H1 (cell line): ENCODE data around the gene KATNAL1. TPM values are rescaled to one million over a fixed set of nuclear protein-coding genes. Genes with fewer than 3 reads are reported as not detected.
"Not testable (repeated sequence)": the region's sequence is repeated elsewhere in the genome, so short reads cannot be mapped to it uniquely, and the experiment has no call there.

ENCODE experiments used
- CTCF ChIA-PET: fragments of 300-600 bp; sonication (Branson Sonifier 250); formaldehyde crosslinking; loops from one replicate; lab custom pipeline; 2021; ENCODE audit not compliant: partially characterized antibody; lab: Charles Lee
- POLR2A ChIA-PET: fragments of 300-600 bp; sonication (Branson Sonifier 250); formaldehyde crosslinking; loops from one replicate; lab custom pipeline; 2021; ENCODE audit warnings: inconsistent platforms; ENCODE audit not compliant: partially characterized antibody; lab: Charles Lee
- DNase-seq, 2 experiments: peaks; one replicate each; pipeline versions ENCODE4 v3.0.0 to v3.0.0-alpha.2; 2010 to 2022; ENCODE audit warnings: low spot score in 2 of 2, low read depth in 1 of 2, mixed read lengths in 1 of 2
- FAIRE-seq: peaks from 2 replicates; lab custom pipeline; 2011; peaks lifted over from hg19 to GRCh38; lab: Jason Lieb, UNC
- H2AFZ ChIP-seq: 2 replicates; pipeline ENCODE4 v1.8.1; 2012; ENCODE audit warnings: low read length, inconsistent platforms
- H2AK5ac ChIP-seq: 2 replicates; pipeline ENCODE4 v1.6.1; 2013; ENCODE audit warnings: low read depth, low read length
- H2BK120ac ChIP-seq: replicated peaks from 2 replicates; pipeline ENCODE3; 2013; ENCODE audit warnings: low read depth, low read length, inconsistent platforms
- H2BK12ac ChIP-seq: 2 replicates; pipeline ENCODE4 v1.6.1; 2013; ENCODE audit warnings: low read depth, low read length
- H2BK15ac ChIP-seq: 2 replicates; pipeline ENCODE4 v1.6.1; 2013; ENCODE audit warnings: low read length
- H2BK20ac ChIP-seq: 2 replicates; pipeline ENCODE4 v1.6.1; 2013; ENCODE audit warnings: low read length
- H2BK5ac ChIP-seq: 2 replicates; pipeline ENCODE4 v1.6.1; 2013; ENCODE audit warnings: low read depth, low read length
- H3K14ac ChIP-seq: 2 replicates; pipeline ENCODE4 v1.6.1; 2013; ENCODE audit warnings: inconsistent platforms; ENCODE audit not compliant: insufficient read length
- H3K18ac ChIP-seq: 2 replicates; pipeline ENCODE4 v1.6.1; 2013; ENCODE audit warnings: low read length; ENCODE audit errors: extremely low read depth
- H3K23ac ChIP-seq: 2 replicates; pipeline ENCODE4 v1.6.1; 2013; ENCODE audit warnings: inconsistent platforms; ENCODE audit not compliant: insufficient read length
- H3K23me2 ChIP-seq: 2 replicates; pipeline ENCODE4 v1.6.1; 2013; ENCODE audit warnings: low read depth, low read length
- H3K27ac ChIP-seq: 2 replicates; pipeline ENCODE4 v1.6.1; 2011; ENCODE audit warnings: low read depth, low read length, inconsistent platforms
- H3K27me3 ChIP-seq, 4 experiments: replicated peaks in 1 of 4; 1 replicate in 1 of 4; 2 replicates in 3 of 4; pipeline versions ENCODE4 v1.6.1 to v1.8.1; 2011 to 2013; ENCODE audit warnings: low read length in 3 of 4, mild to moderate bottlenecking in 3 of 4, inconsistent platforms in 2 of 4, mixed read lengths in 2 of 4, moderate library complexity in 1 of 4; ENCODE audit not compliant: control insufficient read depth in 3 of 4, insufficient read depth in 3 of 4; ENCODE audit errors: extremely low read depth in 1 of 4
- H3K36me3 ChIP-seq, 4 experiments: 2 replicates each; pipeline versions ENCODE4 v1.6.1 to v1.8.1; 2011 to 2013; ENCODE audit warnings: mild to moderate bottlenecking in 4 of 4, low read length in 3 of 4, moderate library complexity in 2 of 4, control low read depth in 1 of 4, inconsistent platforms in 1 of 4; ENCODE audit not compliant: insufficient read depth in 4 of 4, control insufficient read depth in 2 of 4
- H3K4ac ChIP-seq: replicated peaks from 2 replicates; pipeline ENCODE3; 2013; ENCODE audit warnings: low read length, low read depth, mixed read lengths, inconsistent platforms; ENCODE audit not compliant: insufficient read length
- H3K4me1 ChIP-seq, 4 experiments: replicated peaks in 1 of 4; 1 replicate in 1 of 4; 2 replicates in 3 of 4; pipeline versions ENCODE4 v1.6.1 to v1.8.1; 2011 to 2013; ENCODE audit warnings: low read length in 3 of 4, inconsistent platforms in 2 of 4, mixed read lengths in 1 of 4; ENCODE audit not compliant: insufficient read depth in 4 of 4, control insufficient read depth in 3 of 4
- H3K4me2 ChIP-seq, 2 experiments: 2 replicates each; pipeline versions ENCODE4 v1.6.1 to v1.8.1; 2011 to 2013; ENCODE audit warnings: low read depth in 2 of 2, low read length in 2 of 2, control low read depth in 1 of 2, inconsistent platforms in 1 of 2, mild to moderate bottlenecking in 1 of 2; ENCODE audit not compliant: insufficient read depth in 1 of 2
- H3K4me3 ChIP-seq, 4 experiments: fragments of 200-600, 300-600 bp in 1 of 4; sonication (generic), shearing (Covaris generic), sonication (Bioruptor Twin) in 1 of 4; 2 replicates each; pipeline versions ENCODE4 v1.5.1 to v1.8.1; 2011 to 2016; ENCODE audit warnings: low read length in 4 of 4, low read depth in 3 of 4, control low read depth in 2 of 4, inconsistent platforms in 2 of 4, mild to moderate bottlenecking in 2 of 4, mixed read lengths in 1 of 4, moderate library complexity in 1 of 4; ENCODE audit not compliant: insufficient read depth in 2 of 4; ENCODE audit errors: extremely low read depth in 1 of 4
- H3K56ac ChIP-seq: replicated peaks from 2 replicates; pipeline ENCODE3; 2013; ENCODE audit warnings: low read depth, mild to moderate bottlenecking, mixed read lengths, low read length, inconsistent platforms; ENCODE audit not compliant: insufficient read length
- H3K79me1 ChIP-seq: 2 replicates; pipeline ENCODE4 v1.6.1; 2013; ENCODE audit warnings: low read depth, low read length, control low read depth
- H3K79me2 ChIP-seq, 2 experiments: 2 replicates each; pipeline versions ENCODE4 v1.6.1 to v1.8.1; 2012 to 2013; ENCODE audit warnings: low read length in 2 of 2, mild to moderate bottlenecking in 2 of 2, inconsistent platforms in 1 of 2; ENCODE audit not compliant: insufficient read depth in 2 of 2, control insufficient read depth in 1 of 2
- H3K9ac ChIP-seq, 4 experiments: replicated peaks in 1 of 4; 1 replicate in 1 of 4; 2 replicates in 3 of 4; pipeline versions ENCODE4 v1.6.1 to v1.8.1; 2011 to 2013; ENCODE audit warnings: low read depth in 3 of 4, low read length in 3 of 4, control low read depth in 2 of 4, mild to moderate bottlenecking in 2 of 4, moderate library complexity in 2 of 4, inconsistent platforms in 1 of 4; ENCODE audit errors: extremely low read depth in 1 of 4
- H3K9me3 ChIP-seq, 2 experiments: 2 replicates each; pipeline versions ENCODE4 v1.6.1 to v1.8.1; 2012 to 2013; ENCODE audit warnings: mild to moderate bottlenecking in 2 of 2, moderate library complexity in 2 of 2, control low read depth in 1 of 2, inconsistent platforms in 1 of 2, low read depth in 1 of 2, low read length in 1 of 2, mixed read lengths in 1 of 2; ENCODE audit not compliant: insufficient read depth in 2 of 2
- H4K20me1 ChIP-seq, 2 experiments: replicated peaks in 1 of 2; 2 replicates each; pipeline versions ENCODE3 to v1.8.1; 2011 to 2013; ENCODE audit warnings: inconsistent platforms in 2 of 2, low read length in 2 of 2, mild to moderate bottlenecking in 1 of 2; ENCODE audit not compliant: insufficient read depth in 2 of 2, control insufficient read depth in 1 of 2
- H4K5ac ChIP-seq: 2 replicates; pipeline ENCODE4 v1.6.1; 2013; ENCODE audit warnings: low read length, low read depth, mixed read lengths, inconsistent platforms; ENCODE audit not compliant: insufficient read length
- H4K8ac ChIP-seq: 2 replicates; pipeline ENCODE4 v1.8.0; 2013; ENCODE audit warnings: mild to moderate bottlenecking, moderate library complexity, low read length, inconsistent platforms; ENCODE audit not compliant: insufficient read depth; ENCODE audit errors: extremely low read depth
- H4K91ac ChIP-seq: replicated peaks from 2 replicates; pipeline ENCODE3; 2013; ENCODE audit warnings: low read length, mixed read lengths, inconsistent platforms; ENCODE audit not compliant: insufficient read length
- WGBS, 2 experiments: shearing (Covaris generic) in 1 of 2; methylation state at CpG; one replicate each; pipeline versions ENCODE4 v1.1.6 to v1.1.7; 2013 to 2015; ENCODE audit warnings: low lambda C conversion rate in 2 of 2, mixed read lengths in 2 of 2, inconsistent platforms in 1 of 2, low coverage in 1 of 2, missing lambda C conversion rate in 1 of 2; ENCODE audit not compliant: insufficient replicate concordance in 2 of 2, insufficient coverage in 1 of 2, insufficient read length in 1 of 2; ENCODE audit errors: extremely low coverage in 1 of 2, missing lambda C conversion rate in 1 of 2; 5-methylcytosine and 5-hydroxymethylcytosine counted together
- polyA plus RNA-seq, 7 experiments: library from polyadenylated mRNA; depleted of rRNA in 3 of 7; stranded (reverse) in 5 of 7; unstranded in 2 of 7; fragments of >200 nt in 5 of 7; fragments of 200-250 nt in 2 of 7; gene quantifications; 1 replicate in 5 of 7; 2 replicates in 1 of 7; 4 replicates in 1 of 7; pipeline versions ENCODE4 v1.2.1 to v1.2.3, GENCODE V29; 2011 to 2013; ENCODE audit warnings: missing spikeins in 2 of 7, mixed read lengths in 2 of 7
- total RNA-seq: library from RNA; stranded (reverse); fragmentation: NEBNext Ultra II Directional; extraction: Animal tissue kit (Norgen Biotek cat#: 25700); gene quantifications from 2 replicates; pipeline ENCODE4 v1.2.1, GENCODE V29; 2021

The KATNAL1 gene
- total and polyA plus RNA-seq, 2 of the 8 experiments (the other 6 are each of a cell fraction or from before 2014, with no cell fraction given), result 4.0 to 13.2 TPM

DNA sequence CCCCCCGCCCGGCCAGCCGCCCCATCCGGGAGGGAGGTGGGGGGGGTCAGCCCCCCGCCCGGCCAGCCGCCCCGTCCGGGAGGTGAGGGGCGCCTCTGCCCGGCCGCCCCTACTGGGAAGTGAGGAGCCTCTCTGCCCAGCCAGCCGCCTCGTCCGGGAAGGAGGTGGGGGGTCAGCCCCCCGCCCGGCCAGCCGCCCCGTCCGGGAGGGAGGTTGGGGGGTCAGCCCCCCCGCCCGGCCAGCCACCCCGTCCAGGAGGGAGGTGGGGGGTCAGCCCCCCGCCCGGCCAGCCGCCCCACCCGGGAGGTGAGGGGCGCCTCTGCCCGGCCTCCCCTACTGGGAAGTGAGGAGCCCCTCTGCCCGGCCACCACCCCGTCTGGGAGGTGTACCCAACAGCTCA is 37.3 kb downstream of the KATNAL1 start:
- no CpG with 5 or more reads among the region's 31 CpGs for WGBS, 2 experiments
- H2BK5ac ChIP-seq, H2BK20ac ChIP-seq, DNase-seq, H3K9me3 ChIP-seq, H2AFZ ChIP-seq, H3K27me3 ChIP-seq, H4K91ac ChIP-seq, H3K23ac ChIP-seq, H3K9ac ChIP-seq, H3K27ac ChIP-seq, H3K79me1 ChIP-seq, H2BK120ac ChIP-seq, FAIRE-seq, H2AK5ac ChIP-seq, H4K5ac ChIP-seq, H3K56ac ChIP-seq, H3K14ac ChIP-seq, POLR2A ChIA-PET, H4K8ac ChIP-seq, H2BK12ac ChIP-seq, H3K4me3 ChIP-seq, H3K23me2 ChIP-seq, H2BK15ac ChIP-seq, H3K4ac ChIP-seq, H3K36me3 ChIP-seq, CTCF ChIA-PET, H3K4me1 ChIP-seq, H3K4me2 ChIP-seq, H3K18ac ChIP-seq, H4K20me1 ChIP-seq, H3K79me2 ChIP-seq: not testable (repeated sequence)
